B cell (primary cell): ENCODE data around the gene OR6C76. TPM values are rescaled to one million over a fixed set of nuclear protein-coding genes. Genes with fewer than 3 reads are reported as not detected.
"Not testable (repeated sequence)": the region's sequence is repeated elsewhere in the genome, so short reads cannot be mapped to it uniquely, and the experiment has no call there.

Source experiments
- ATAC-seq: fragments of 200-7000 bp; cut with Tn5 transposase; one replicate; pipeline ENCODE4 v1.10.0; 2021; ENCODE audit warnings: low read depth, mild to moderate bottlenecking, moderate number of reproducible peaks, moderate library complexity
- CTCF ChIA-PET: fragments of 350-600 bp; sonication (Branson Sonifier 250); formaldehyde crosslinking; loops from one replicate; lab custom pipeline; 2021; ENCODE audit warnings: antibody characterized with exemption, inconsistent platforms; lab: Charles Lee
- POLR2A ChIA-PET: fragments of 350-600 bp; sonication (Branson Sonifier 250); formaldehyde crosslinking; loops from one replicate; lab custom pipeline; 2021; ENCODE audit warnings: antibody characterized with exemption; lab: Charles Lee
- DNase-seq: peaks from one replicate; pipeline ENCODE4 v3.0.0; 2013
- H2AFZ ChIP-seq: 2 replicates; pipeline ENCODE4 v1.6.1; 2012; ENCODE audit warnings: mild to moderate bottlenecking, low read depth, low read length; ENCODE audit not compliant: insufficient read depth, poor library complexity, severe bottlenecking
- H3K27ac ChIP-seq, 2 donors: 1 replicate in 1 of 2; 2 replicates in 1 of 2; pipeline ENCODE4 v1.5.1; 2012 to 2013; ENCODE audit warnings: low read length in 2 of 2, mild to moderate bottlenecking in 2 of 2, moderate library complexity in 1 of 2
- H3K27me3 ChIP-seq, 4 experiments: fragments of 200-600 bp in 1 of 4; sonication (generic) in 1 of 4; replicated peaks in 1 of 4; 1 replicate in 2 of 4; 2 replicates in 2 of 4; pipeline versions ENCODE4 v1.6.1 to v1.7.0; 2013 to 2016; ENCODE audit warnings: low read length in 3 of 4, mild to moderate bottlenecking in 2 of 4, mixed read lengths in 1 of 4, moderate library complexity in 1 of 4; ENCODE audit not compliant: insufficient read depth in 4 of 4, control insufficient read depth in 3 of 4; ENCODE audit errors: control extremely low read depth in 1 of 4
- H3K36me3 ChIP-seq, 2 experiments: replicated peaks in 1 of 2; 1 replicate in 1 of 2; 2 replicates in 1 of 2; pipeline versions ENCODE4 v1.6.1 to v1.7.1; 2013; ENCODE audit warnings: low read length in 1 of 2; ENCODE audit not compliant: insufficient read depth in 2 of 2, control insufficient read depth in 1 of 2; ENCODE audit errors: control extremely low read depth in 1 of 2, extremely low read depth in 1 of 2
- H3K4me1 ChIP-seq, 2 donors: fragments of 200-600 bp in 1 of 2; sonication (generic) in 1 of 2; 1 replicate in 1 of 2; 2 replicates in 1 of 2; pipeline versions ENCODE4 v1.5.1 to v1.6.1; 2013 to 2017; ENCODE audit warnings: low read length in 2 of 2; ENCODE audit not compliant: control insufficient read depth in 2 of 2, insufficient read depth in 2 of 2
- H3K4me2 ChIP-seq: replicated peaks from 2 replicates; pipeline ENCODE3; 2012; ENCODE audit warnings: mild to moderate bottlenecking, low read depth, low read length; ENCODE audit not compliant: poor library complexity, severe bottlenecking
- H3K4me3 ChIP-seq, 5 experiments: fragments of 200-600 bp in 1 of 5; sonication (generic) in 1 of 5; 1 replicate in 3 of 5; 2 replicates in 2 of 5; pipeline versions ENCODE4 v1.5.1 to v1.7.0; 2011 to 2016; ENCODE audit warnings: low read length in 4 of 5, mild to moderate bottlenecking in 4 of 5, low read depth in 2 of 5, control low read depth in 1 of 5, moderate library complexity in 1 of 5; ENCODE audit not compliant: insufficient read depth in 1 of 5; ENCODE audit errors: control extremely low read depth in 1 of 5, extremely low read depth in 1 of 5
- H3K79me2 ChIP-seq: fragments of 200-600 bp; sonication (generic); one replicate; pipeline ENCODE4 v1.6.0; 2016; ENCODE audit warnings: low read length; ENCODE audit not compliant: control insufficient read depth, insufficient read depth
- H3K9ac ChIP-seq: fragments of 200-600 bp; sonication (generic); 2 replicates; pipeline ENCODE4 v1.6.1; 2017; ENCODE audit warnings: mild to moderate bottlenecking, low read length, moderate library complexity
- H3K9me3 ChIP-seq, 3 donors: one replicate each; pipeline versions ENCODE4 v1.6.1 to v1.7.1; 2013; ENCODE audit warnings: low read length in 2 of 3; ENCODE audit not compliant: control insufficient read depth in 2 of 3, insufficient read depth in 1 of 3; ENCODE audit errors: control extremely low read depth in 1 of 3
- H4K20me1 ChIP-seq: 2 replicates; pipeline ENCODE4 v1.6.0; 2012; ENCODE audit warnings: mild to moderate bottlenecking, low read length; ENCODE audit not compliant: insufficient read depth, control insufficient read depth, poor library complexity, severe bottlenecking
- H3K27ac Mint-ChIP-seq: one replicate; pipeline ENCODE4 v1.8.0; 2021; ENCODE audit warnings: mixed read lengths
- H3K27me3 Mint-ChIP-seq: one replicate; pipeline ENCODE4 v1.8.0; 2021; ENCODE audit warnings: mixed read lengths
- H3K4me1 Mint-ChIP-seq: one replicate; pipeline ENCODE4 v1.8.0; 2021; ENCODE audit warnings: mixed read lengths
- H3K4me3 Mint-ChIP-seq: one replicate; pipeline ENCODE4 v1.8.0; 2021; ENCODE audit warnings: mixed read lengths
- H3K9me3 Mint-ChIP-seq: one replicate; pipeline ENCODE4 v1.8.0; 2022; ENCODE audit warnings: mixed read lengths; ENCODE audit not compliant: insufficient read depth
- CTCF ChIP-seq: fragments of 200-600 bp; IDR thresholded peaks from one replicate; pipeline ENCODE4 v1.8.0; 2022; ENCODE audit warnings: antibody characterized with exemption, mild to moderate bottlenecking
- EZH2 ChIP-seq: IDR thresholded peaks from 2 replicates; pipeline ENCODE4 v1.6.1; 2012; ENCODE audit warnings: borderline replicate concordance, low read depth, mild to moderate bottlenecking, moderate library complexity, low read length; ENCODE audit not compliant: insufficient read depth, poor library complexity, severe bottlenecking
- WGBS: methylation state at CpG from one replicate; pipeline ENCODE4 v1.1.5; 2013; ENCODE audit warnings: missing lambda C conversion rate; ENCODE audit not compliant: insufficient coverage; 5-methylcytosine and 5-hydroxymethylcytosine counted together
- intact Hi-C: fragments of 100-400 bp; cut with micrococcal nuclease; formaldehyde crosslinking; loops from one replicate; pipeline ENCODE4 v1.10.0; 2022
- polyA plus RNA-seq: library from polyadenylated mRNA; depleted of rRNA; stranded (reverse); fragments of >200 nt; gene quantifications from 2 replicates; pipeline ENCODE4 v1.2.3, GENCODE V29; 2012
- total RNA-seq, 2 donors: library from RNA; stranded (reverse); fragments of 120-200 nt in 1 of 2; gene quantifications; 1 replicate in 1 of 2; 2 replicates in 1 of 2; pipeline versions ENCODE4 v1.2.3 to v1.2.4, GENCODE V29; 2013 to 2022

Gene OR6C76
- total and polyA plus RNA-seq, 2 donors (not counting 1 experiment from before 2014, with no cell fraction given) = not detected

GRCh38 chr12:55428331-55429243, 2.5 kb downstream of the OR6C76 start:
- Mint-ChIP-seq H3K9me3 (no peaks in the 10 kb centered on the region), H3K27me3 (peaks cover 12% of the 10 kb centered on the region), H3K4me1 (no peaks in the 10 kb centered on the region), H3K4me3 (no peak overlapping the region), H3K27ac (no peak overlapping the region)
- Histone ChIP-seq H3K4me3 (no peak overlapping the region), H3K36me3 (no peaks in the 10 kb centered on the region), H3K9me3 (no peaks in the 10 kb centered on the region), H3K79me2 (no peaks in the 10 kb centered on the region), H3K27ac (no peak overlapping the region), H3K4me2 (no peak overlapping the region), H3K9ac (no peak overlapping the region), H3K27me3 (peaks cover 0 to 9% (median 1%) of the 10 kb centered on the region in 4 experiments), H4K20me1 (no peaks in the 10 kb centered on the region), H2AFZ (no peak overlapping the region), H3K4me1 (no peaks in the 10 kb centered on the region)
- ATAC-seq = no peak
- intact Hi-C loops = no loop called here
- TF ChIP-seq EZH2 (no peak), CTCF (no peak)
- POLR2A ChIA-PET = no interaction called here
- CTCF ChIA-PET = no interaction called here
- DNase-seq = no peak
- WGBS = no CpG with 5 or more reads among the region's 1 CpG

- H3K36me3 ChIP-seq, H3K27me3 ChIP-seq, H4K20me1 ChIP-seq, H3K9ac ChIP-seq, H2AFZ ChIP-seq, CTCF ChIA-PET, intact Hi-C loops, H3K4me1 ChIP-seq, H3K4me3 ChIP-seq, H3K4me2 ChIP-seq, H3K4me1 Mint-ChIP-seq, H3K4me3 Mint-ChIP-seq, ATAC-seq, H3K27ac Mint-ChIP-seq, DNase-seq, H3K27me3 Mint-ChIP-seq, H3K79me2 ChIP-seq, H3K27ac ChIP-seq, POLR2A ChIA-PET: not testable (repeated sequence)
- peaks cover 0 to 11% (median 1%) of the 10 kb centered on the region in 3 donors for H3K9me3 ChIP-seq
- H3K9me3 Mint-ChIP-seq = peaks cover 11% of the 10 kb centered on the region
- 100% methylated on average over 2 of the region's 5 CpGs for WGBS
Measured at GRCh38 chr12:55441233-55441632, 15.2 kb downstream of the OR6C76 start.
